ENCODE results near the gene KIF19. TPM values are rescaled to one million over a fixed set of nuclear protein-coding genes. Genes with fewer than 3 reads are reported as not detected.
A peak's percentile ranks its signal among the peaks of the same experiment; 100 is the strongest.

KIF19 gene
- total and polyA plus RNA-seq, 2 experiments from 2014 or later: 0.46 to 0.80 TPM

GRCh38 chr17:74371653-74372147, 45.7 kb downstream of the KIF19 start:
- no peaks in the 10 kb centered on the region for H3K9me2 ChIP-seq (replicated peaks; ENCODE audit: insufficient read depth)
- no peaks in the 10 kb centered on the region for H3K9me3 ChIP-seq (ENCODE audit: low read depth)
- TF ChIP-seq, protein P1, sequence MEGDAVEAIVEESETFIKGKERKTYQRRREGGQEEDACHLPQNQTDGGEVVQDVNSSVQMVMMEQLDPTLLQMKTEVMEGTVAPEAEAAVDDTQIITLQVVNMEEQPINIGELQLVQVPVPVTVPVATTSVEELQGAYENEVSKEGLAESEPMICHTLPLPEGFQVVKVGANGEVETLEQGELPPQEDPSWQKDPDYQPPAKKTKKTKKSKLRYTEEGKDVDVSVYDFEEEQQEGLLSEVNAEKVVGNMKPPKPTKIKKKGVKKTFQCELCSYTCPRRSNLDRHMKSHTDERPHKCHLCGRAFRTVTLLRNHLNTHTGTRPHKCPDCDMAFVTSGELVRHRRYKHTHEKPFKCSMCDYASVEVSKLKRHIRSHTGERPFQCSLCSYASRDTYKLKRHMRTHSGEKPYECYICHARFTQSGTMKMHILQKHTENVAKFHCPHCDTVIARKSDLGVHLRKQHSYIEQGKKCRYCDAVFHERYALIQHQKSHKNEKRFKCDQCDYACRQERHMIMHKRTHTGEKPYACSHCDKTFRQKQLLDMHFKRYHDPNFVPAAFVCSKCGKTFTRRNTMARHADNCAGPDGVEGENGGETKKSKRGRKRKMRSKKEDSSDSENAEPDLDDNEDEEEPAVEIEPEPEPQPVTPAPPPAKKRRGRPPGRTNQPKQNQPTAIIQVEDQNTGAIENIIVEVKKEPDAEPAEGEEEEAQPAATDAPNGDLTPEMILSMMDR (IDR thresholded peaks at IDR 0.05; ENCODE audit: poor library complexity): no peak
- TF ChIP-seq EZH2 (IDR thresholded peaks at IDR 0.05; ENCODE audit: borderline replicate concordance): no peak
- no peak for TF ChIP-seq EZH2phosphoT487 (IDR thresholded peaks at IDR 0.05; ENCODE audit: low read depth, severe bottlenecking, unreplicated experiment)
- H3K79me2 ChIP-seq: no peaks in the 10 kb centered on the region
- no peak for DNase-seq (ENCODE audit: low spot score)
- H3K36me3 ChIP-seq (replicated peaks; ENCODE audit: insufficient read depth, low read depth): no peaks in the 10 kb centered on the region
- no peak overlapping the region for H3K4me3 ChIP-seq
- H3K27me3 ChIP-seq: no peaks in the 10 kb centered on the region
- no peak overlapping the region for H2AFZ ChIP-seq
- H4K20me1 ChIP-seq (ENCODE audit: insufficient read depth, poor library complexity, severe bottlenecking): no peaks in the 10 kb centered on the region
- H3K4me1 ChIP-seq (ENCODE audit: insufficient read depth): peaks cover 6% of the 10 kb centered on the region
- H3K4me2 ChIP-seq: no peak overlapping the region
- 96% methylated on average over 23 of the region's 26 CpGs for WGBS (ENCODE audit: low lambda C conversion rate, missing lambda C conversion rate)
- H3K27ac ChIP-seq: no peak overlapping the region

DNA sequence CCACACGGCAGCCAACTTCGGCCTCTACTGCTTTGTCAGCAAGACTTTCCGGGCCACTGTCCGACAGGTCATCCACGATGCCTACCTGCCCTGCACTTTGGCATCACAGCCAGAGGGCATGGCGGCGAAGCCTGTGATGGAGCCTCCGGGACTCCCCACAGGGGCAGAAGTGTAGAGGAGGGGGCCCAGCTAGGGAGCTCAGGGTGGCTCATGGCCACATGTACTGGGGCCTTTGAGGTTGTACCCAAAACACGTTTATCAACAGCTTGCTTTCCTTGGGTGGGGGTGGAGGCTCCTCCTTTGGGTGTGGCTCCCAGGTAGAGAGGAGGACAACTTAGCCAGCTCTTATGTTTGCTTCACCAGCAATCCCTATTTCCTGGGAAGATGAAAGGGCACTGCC, 46.4 kb downstream of the KIF19 start:
- peaks cover 6% of the 10 kb centered on the region for H3K4me1 ChIP-seq (ENCODE audit: insufficient read depth)
- 94% methylated on average over 9 of the region's 9 CpGs for whole genome bisulfite sequencing (ENCODE audit: low lambda C conversion rate, missing lambda C conversion rate)
- H3K9me2 ChIP-seq (replicated peaks; ENCODE audit: insufficient read depth): no peaks in the 10 kb centered on the region
- no peaks in the 10 kb centered on the region for H3K36me3 ChIP-seq (replicated peaks; ENCODE audit: insufficient read depth, low read depth)
- TF ChIP-seq EZH2phosphoT487 (IDR thresholded peaks at IDR 0.05; ENCODE audit: low read depth, severe bottlenecking, unreplicated experiment) (no peak), EZH2 (IDR thresholded peaks at IDR 0.05; ENCODE audit: borderline replicate concordance) (no peak)
- TF ChIP-seq, protein P1 (IDR thresholded peaks at IDR 0.05; ENCODE audit: poor library complexity): no peak
- H2AFZ ChIP-seq: no peak overlapping the region
- H4K20me1 ChIP-seq (ENCODE audit: insufficient read depth, poor library complexity, severe bottlenecking): no peaks in the 10 kb centered on the region
- no peak for DNase-seq (ENCODE audit: low spot score)
- no peaks in the 10 kb centered on the region for H3K79me2 ChIP-seq
- H3K27me3 ChIP-seq: no peaks in the 10 kb centered on the region
- H3K9me3 ChIP-seq (ENCODE audit: low read depth): no peaks in the 10 kb centered on the region
- no peak overlapping the region for H3K4me3 ChIP-seq
- H3K27ac ChIP-seq: no peak overlapping the region
- H3K4me2 ChIP-seq: no peak overlapping the region

GRCh38 chr17:74373838-74374606, 48.0 kb downstream of the KIF19 start:
- Histone ChIP-seq H3K27ac (peak overlapping the region; percentile 77), H3K4me2 (no peak overlapping the region), H3K4me3 (no peak overlapping the region), H3K79me2 (no peaks in the 10 kb centered on the region), H4K20me1 (ENCODE audit: insufficient read depth, poor library complexity, severe bottlenecking) (no peaks in the 10 kb centered on the region), H3K36me3 (replicated peaks; ENCODE audit: insufficient read depth, low read depth) (no peaks in the 10 kb centered on the region), H2AFZ (no peak overlapping the region), H3K27me3 (no peaks in the 10 kb centered on the region), H3K4me1 (ENCODE audit: insufficient read depth) (peaks cover 6% of the 10 kb centered on the region), H3K9me3 (ENCODE audit: low read depth) (no peaks in the 10 kb centered on the region), H3K9me2 (replicated peaks; ENCODE audit: insufficient read depth) (no peaks in the 10 kb centered on the region)
- 84% methylated on average over 15 of the region's 15 CpGs for WGBS (ENCODE audit: low lambda C conversion rate, missing lambda C conversion rate)
- no peak for TF ChIP-seq EZH2 (IDR thresholded peaks at IDR 0.05; ENCODE audit: borderline replicate concordance)
- TF ChIP-seq EZH2phosphoT487 (IDR thresholded peaks at IDR 0.05; ENCODE audit: low read depth, severe bottlenecking, unreplicated experiment): no peak
- TF ChIP-seq, protein P1 (IDR thresholded peaks at IDR 0.05; ENCODE audit: poor library complexity): no peak
- DNase-seq (ENCODE audit: low spot score): peak; percentile 83
